Sigmoid colon (tissue), 7 donors: ENCODE measurements around the gene OLFML1. TPM values are rescaled to one million over a fixed set of nuclear protein-coding genes. Genes with fewer than 3 reads are reported as not detected.

Experiments
- DNase-seq: peaks from one replicate; pipeline ENCODE4 v3.0.0-alpha.2; 2019
- H3K27ac ChIP-seq, 4 donors: fragments of 200-600 bp; sonication (generic); one replicate each; pipeline ENCODE4 v1.5.1; 2016 to 2019; ENCODE audit warnings: mild to moderate bottlenecking in 1 of 4
- H3K27me3 ChIP-seq, 3 donors: fragments of 200-600 bp; sonication (generic); one replicate each; pipeline ENCODE4 v1.5.1; 2019; ENCODE audit warnings: mild to moderate bottlenecking in 1 of 3
- H3K36me3 ChIP-seq, 4 donors: fragments of 200-600 bp; sonication (generic); one replicate each; pipeline ENCODE4 v1.5.1; 2016 to 2019
- H3K4me1 ChIP-seq, 4 donors: fragments of 200-600 bp; sonication (generic); one replicate each; pipeline ENCODE4 v1.5.1; 2017 to 2019
- H3K4me3 ChIP-seq, 4 donors: fragments of 200-600 bp; sonication (generic); one replicate each; pipeline ENCODE4 v1.5.1; 2017 to 2019; ENCODE audit warnings: mild to moderate bottlenecking in 2 of 4, moderate library complexity in 1 of 4
- H3K9me3 ChIP-seq, 4 donors: fragments of 200-600 bp in 3 of 4; sonication (generic) in 3 of 4; one replicate each; pipeline versions ENCODE4 v1.5.1 to v1.6.1; 2013 to 2019
- EP300 ChIP-seq, 4 donors: sonication (generic); formaldehyde crosslinking; IDR thresholded peaks; one replicate each; pipeline ENCODE4 v1.6.1; 2017; ENCODE audit warnings: antibody characterized with exemption in 4 of 4
- POLR2A ChIP-seq, 2 donors: fragments of 450-650 bp; IDR thresholded peaks; one replicate each; pipeline ENCODE4 v1.6.1; 2016; ENCODE audit warnings: antibody characterized with exemption in 2 of 2, mild to moderate bottlenecking in 2 of 2, moderate library complexity in 2 of 2
- POLR2AphosphoS5 ChIP-seq, 4 donors: sonication (generic); formaldehyde crosslinking; IDR thresholded peaks; one replicate each; pipeline ENCODE4 v1.6.1; 2017; ENCODE audit warnings: antibody characterized with exemption in 4 of 4
- WGBS, 2 donors: extraction: QIAGEN DNeasy Blood & Tissue Kit; methylation state at CpG; one replicate each; pipeline ENCODE4 v1.1.7; 2013; 5-methylcytosine and 5-hydroxymethylcytosine counted together
- intact Hi-C: fragments of 100-400 bp; cut with DNase I; formaldehyde crosslinking; loops from one replicate; pipeline ENCODE4 v1.15.1; 2023
- polyA plus RNA-seq, 3 donors: library from polyadenylated mRNA; stranded (reverse); fragments of 200-250 nt; gene quantifications; one replicate each; pipeline ENCODE4 v1.2.3, GENCODE V29; 2013
- total RNA-seq, 4 donors: library from RNA; depleted of rRNA; stranded (reverse); fragments of >200 nt; gene quantifications; one replicate each; pipeline ENCODE4 v1.1.0, GENCODE V29; 2016
- TF ChIP-seq, protein P1 (sequence below), 4 experiments: fragments of 450-650 bp in 3 of 4; fragments of 200-600 bp in 1 of 4; IDR thresholded peaks; one replicate each; pipeline ENCODE4 v1.5.1; 2016 to 2019; ENCODE audit warnings: antibody characterized with exemption in 4 of 4, mild to moderate bottlenecking in 3 of 4, moderate library complexity in 2 of 4
- donor health status: healthy with polysubstance abuse.
- donor health status: Bipolar disorder and iron deficiency.
- donor health status: healthy.

The OLFML1 gene
- total and polyA plus RNA-seq, 7 donors, result 1.8 to 14.7 (median 4.9) TPM; not detected in 1

DNA sequence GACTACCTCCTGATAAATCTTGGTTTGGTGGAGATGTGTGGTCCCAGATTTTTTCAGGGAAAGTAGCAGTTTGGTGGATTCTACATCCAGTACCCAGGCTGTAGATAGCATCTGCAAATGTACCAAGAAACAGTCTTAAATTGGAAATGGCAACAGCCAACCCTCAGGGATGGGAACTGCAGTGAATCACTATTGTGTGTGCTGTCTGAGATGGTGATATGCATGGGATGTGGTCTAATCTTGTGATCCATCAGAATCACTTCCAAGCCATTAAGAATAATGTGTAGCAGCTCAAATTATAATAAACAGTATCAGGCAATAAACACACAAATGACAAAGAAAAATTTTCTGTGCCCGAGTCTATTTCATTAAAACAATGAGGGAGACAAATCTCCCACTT, 3.4 kb downstream of the OLFML1 start:
- intact Hi-C loops, result no loop called here

DNA sequence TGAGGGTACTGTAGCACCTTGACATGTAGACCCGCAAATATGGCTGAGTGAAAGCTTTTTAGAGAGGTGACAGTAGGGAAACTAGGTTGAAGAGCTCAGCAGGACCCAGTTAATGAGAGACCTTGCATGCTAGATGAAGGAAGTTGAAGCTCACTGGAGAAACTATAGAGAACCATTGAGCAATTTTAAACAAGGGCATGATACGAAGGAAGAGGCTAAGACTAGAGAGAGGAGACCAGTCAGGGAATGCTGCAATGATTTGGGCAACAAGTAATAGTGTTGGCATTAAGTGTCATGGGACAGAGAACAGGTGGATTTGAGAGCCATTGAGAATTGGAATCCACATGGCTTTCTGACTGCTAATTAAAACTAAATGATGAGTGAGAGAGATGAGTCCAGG, 4.1 kb downstream of the OLFML1 start:
- 92 to 96% methylated on average over 2 of the region's 2 CpGs for WGBS, 2 donors
- peaks cover 0 to 6% (median 0%) of the 10 kb centered on the region in 4 donors for H3K4me1 ChIP-seq
- TF ChIP-seq, protein P1, sequence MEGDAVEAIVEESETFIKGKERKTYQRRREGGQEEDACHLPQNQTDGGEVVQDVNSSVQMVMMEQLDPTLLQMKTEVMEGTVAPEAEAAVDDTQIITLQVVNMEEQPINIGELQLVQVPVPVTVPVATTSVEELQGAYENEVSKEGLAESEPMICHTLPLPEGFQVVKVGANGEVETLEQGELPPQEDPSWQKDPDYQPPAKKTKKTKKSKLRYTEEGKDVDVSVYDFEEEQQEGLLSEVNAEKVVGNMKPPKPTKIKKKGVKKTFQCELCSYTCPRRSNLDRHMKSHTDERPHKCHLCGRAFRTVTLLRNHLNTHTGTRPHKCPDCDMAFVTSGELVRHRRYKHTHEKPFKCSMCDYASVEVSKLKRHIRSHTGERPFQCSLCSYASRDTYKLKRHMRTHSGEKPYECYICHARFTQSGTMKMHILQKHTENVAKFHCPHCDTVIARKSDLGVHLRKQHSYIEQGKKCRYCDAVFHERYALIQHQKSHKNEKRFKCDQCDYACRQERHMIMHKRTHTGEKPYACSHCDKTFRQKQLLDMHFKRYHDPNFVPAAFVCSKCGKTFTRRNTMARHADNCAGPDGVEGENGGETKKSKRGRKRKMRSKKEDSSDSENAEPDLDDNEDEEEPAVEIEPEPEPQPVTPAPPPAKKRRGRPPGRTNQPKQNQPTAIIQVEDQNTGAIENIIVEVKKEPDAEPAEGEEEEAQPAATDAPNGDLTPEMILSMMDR (IDR thresholded peaks at IDR 0.05), result no peak
- TF ChIP-seq EP300 (IDR thresholded peaks at IDR 0.05), result no peak
- TF ChIP-seq POLR2A (IDR thresholded peaks at IDR 0.05), result no peak
- no peak for TF ChIP-seq POLR2AphosphoS5 (IDR thresholded peaks at IDR 0.05)
- intact Hi-C loops, result no loop called here
- H3K9me3 ChIP-seq, result no peaks in the 10 kb centered on the region
- H3K4me3 ChIP-seq, result no peak overlapping the region
- H3K27ac ChIP-seq, result peak overlapping the region in 1 of 4 donors; percentile 40
- no peaks in the 10 kb centered on the region for H3K27me3 ChIP-seq
- no peaks in the 10 kb centered on the region for H3K36me3 ChIP-seq
- no peak for DNase-seq

More for the DNA sequence above, 3.4 kb downstream of the OLFML1 start:
- Histone ChIP-seq H3K36me3 (no peaks in the 10 kb centered on the region), H3K27me3 (no peaks in the 10 kb centered on the region), H3K9me3 (no peaks in the 10 kb centered on the region), H3K27ac (no peak overlapping the region), H3K4me3 (no peak overlapping the region), H3K4me1 (peaks cover 0 to 6% (median 0%) of the 10 kb centered on the region in 4 donors)
- WGBS, 2 donors, result 49 to 93% methylated on average over 1 of the region's 1 CpG
- DNase-seq, result no peak
- TF ChIP-seq, protein P1 (IDR thresholded peaks at IDR 0.05), result no peak
- no peak for TF ChIP-seq POLR2A (IDR thresholded peaks at IDR 0.05)
- TF ChIP-seq POLR2AphosphoS5 (IDR thresholded peaks at IDR 0.05), result no peak

DNA sequence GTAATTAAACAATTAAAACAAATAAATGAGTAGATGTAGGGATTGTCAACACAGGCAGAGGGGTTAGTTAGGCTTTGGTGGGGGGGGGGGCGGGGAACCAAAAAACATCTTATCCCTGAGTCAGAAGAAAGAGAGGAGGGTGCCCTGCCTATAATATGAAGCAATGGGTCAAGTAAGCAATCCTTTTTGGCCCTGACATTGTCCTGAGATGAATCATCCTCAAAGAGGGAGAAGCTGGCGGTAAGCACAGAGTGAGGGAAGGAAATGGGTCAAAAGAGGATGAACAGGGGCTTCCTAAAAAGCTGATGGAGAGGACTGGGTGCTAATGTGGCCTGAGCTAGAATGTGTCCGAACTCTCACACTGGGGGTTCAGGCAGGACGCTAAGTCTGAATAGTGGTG, 4.7 kb downstream of the OLFML1 start:
- no peaks in the 10 kb centered on the region for H3K9me3 ChIP-seq
- 86 to 93% methylated on average over 4 of the region's 4 CpGs for WGBS, 2 donors
- H3K4me3 ChIP-seq, result no peak overlapping the region
- no peak for DNase-seq
- peak in 1 of 4 donors; percentile 36 for TF ChIP-seq POLR2AphosphoS5 (IDR thresholded peaks at IDR 0.05)
- TF ChIP-seq, protein P1 (IDR thresholded peaks at IDR 0.05), result no peak
- intact Hi-C loops, result no loop called here
- no peaks in the 10 kb centered on the region for H3K36me3 ChIP-seq
- H3K27ac ChIP-seq, result peak overlapping the region in 1 of 4 donors; percentile 40
- no peaks in the 10 kb centered on the region for H3K27me3 ChIP-seq
- peaks cover 0 to 1% (median 0%) of the 10 kb centered on the region in 4 donors for H3K4me1 ChIP-seq

DNA sequence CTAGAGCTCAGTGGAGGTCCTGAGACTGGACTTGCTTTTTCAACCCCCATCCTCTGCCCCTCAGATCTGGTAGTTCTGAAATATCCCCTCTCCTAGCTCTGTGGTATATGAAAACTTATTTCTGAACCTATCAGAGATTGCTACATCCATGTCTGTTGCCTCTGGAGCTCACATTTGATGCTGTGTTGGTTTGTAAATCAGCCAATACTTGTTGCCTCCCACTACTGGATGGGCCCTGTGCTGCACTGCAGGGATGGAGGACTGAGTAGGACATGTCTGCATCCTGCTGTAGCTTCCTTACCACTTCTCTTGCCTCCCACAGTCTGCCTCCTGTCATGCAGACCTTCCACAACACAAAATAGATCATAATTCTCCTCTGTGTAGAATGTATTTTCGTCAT, 5.2 kb downstream of the OLFML1 start:
- no peaks in the 10 kb centered on the region for H3K27me3 ChIP-seq
- peak overlapping the region in 1 of 4 donors; percentile 17 for H3K27ac ChIP-seq
- no peak for DNase-seq
- 82 to 87% methylated on average over 1 of the region's 1 CpG for WGBS, 2 donors
- intact Hi-C loops, result no loop called here
- no peak for TF ChIP-seq POLR2AphosphoS5 (IDR thresholded peaks at IDR 0.05)
- TF ChIP-seq, protein P1 (IDR thresholded peaks at IDR 0.05), result no peak
- TF ChIP-seq POLR2A (IDR thresholded peaks at IDR 0.05), result no peak
- no peak for TF ChIP-seq EP300 (IDR thresholded peaks at IDR 0.05)
- no peaks in the 10 kb centered on the region for H3K4me1 ChIP-seq
- no peaks in the 10 kb centered on the region for H3K36me3 ChIP-seq
- no peaks in the 10 kb centered on the region for H3K9me3 ChIP-seq
- H3K4me3 ChIP-seq, result no peak overlapping the region

DNA sequence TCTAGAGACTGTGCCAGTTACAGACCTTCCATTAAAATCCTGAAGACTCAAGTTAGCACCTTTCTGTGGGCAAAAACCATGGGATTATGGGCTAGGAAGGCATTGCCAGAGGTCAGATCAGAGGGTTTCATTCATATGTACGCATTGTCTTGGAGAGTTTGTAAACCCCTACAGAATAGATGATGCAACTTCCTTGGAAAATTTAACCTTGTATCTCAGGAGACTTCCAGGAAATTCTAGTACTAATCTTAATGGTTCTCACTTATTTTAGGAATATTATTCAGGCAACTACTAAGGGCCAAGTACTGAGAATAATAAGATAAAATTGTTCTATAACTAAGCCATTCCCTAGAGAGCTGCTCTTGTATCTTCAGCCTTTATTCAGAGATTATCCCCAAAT, 6.9 kb downstream of the OLFML1 start:
- H3K27ac ChIP-seq, result no peak overlapping the region
- TF ChIP-seq EP300 (IDR thresholded peaks at IDR 0.05) (no peak), POLR2A (IDR thresholded peaks at IDR 0.05) (no peak), POLR2AphosphoS5 (IDR thresholded peaks at IDR 0.05) (no peak)
- TF ChIP-seq, protein P1 (IDR thresholded peaks at IDR 0.05), result no peak
- intact Hi-C loops, result no loop called here
- 92 to 97% methylated on average over 1 of the region's 1 CpG for WGBS, 2 donors
- no peaks in the 10 kb centered on the region for H3K36me3 ChIP-seq
- H3K4me1 ChIP-seq, result no peaks in the 10 kb centered on the region
- no peak for DNase-seq
- no peak overlapping the region for H3K4me3 ChIP-seq
- H3K27me3 ChIP-seq, result no peaks in the 10 kb centered on the region
- no peaks in the 10 kb centered on the region for H3K9me3 ChIP-seq
